Measurements from ENCODE around the gene HTR2B.

- no peak for TF ChIP-seq CTCF (conservative IDR thresholded peaks at IDR 0.05)
- no peak for TF ChIP-seq ZFX (IDR thresholded peaks at IDR 0.05)
These were observed 8.7 kb upstream of the HTR2B start for GRCh38 chr2:231133365-231134099.
